Activated T-cell treated with anti-CD3 and anti-CD28 coated beads, Interleukin-2, amount 50 U/mL, for 1 hour (primary cell): ENCODE results near the gene RPL13A.
"Not testable (repeated sequence)": the region's sequence is repeated elsewhere in the genome, so short reads cannot be mapped to it uniquely, and the experiment has no call there.

Experiments
- DNase-seq: peaks from one replicate; pipeline ENCODE4 v3.0.0-alpha.2; 2020

RPL13A gene

DNA sequence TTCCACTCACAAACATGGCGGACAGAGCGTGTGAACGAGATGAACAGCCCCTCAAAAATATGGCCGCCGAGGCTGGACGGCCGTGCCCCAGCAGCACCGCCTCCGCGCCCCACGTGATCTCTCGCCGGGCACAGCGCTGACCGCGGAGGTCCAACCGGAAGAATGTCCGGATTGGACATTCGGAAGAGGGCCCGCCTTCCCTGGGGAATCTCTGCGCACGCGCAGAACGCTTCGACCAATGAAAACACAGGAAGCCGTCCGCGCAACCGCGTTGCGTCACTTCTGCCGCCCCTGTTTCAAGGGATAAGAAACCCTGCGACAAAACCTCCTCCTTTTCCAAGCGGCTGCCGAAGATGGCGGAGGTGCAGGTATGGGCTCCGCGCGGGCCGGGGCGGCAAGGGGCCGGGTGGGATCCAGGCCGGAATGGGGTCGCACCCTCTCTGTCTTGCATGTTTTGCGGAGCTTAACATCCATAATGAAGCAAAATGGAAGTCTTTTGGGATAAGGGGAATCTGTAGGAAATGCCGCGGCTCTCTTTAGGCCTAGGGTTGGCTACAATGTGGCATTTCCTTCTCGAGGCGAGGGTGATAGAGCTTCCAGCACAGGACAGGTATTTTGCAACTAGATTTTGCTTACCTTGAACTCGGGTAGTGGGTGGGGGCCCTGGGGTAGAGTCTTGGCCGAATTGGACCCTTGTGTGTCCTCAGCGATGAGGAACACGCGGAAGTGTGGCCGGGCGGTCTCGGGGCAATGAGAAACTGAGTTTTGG is at the start of gene RPL13A:
TSS of gene RPL13A (plus strand) at position 332 of the 769 bp plus-strand sequence. CDS start at position 354, 22 bp downstream.
- peak; percentile 99 for DNase-seq

DNA sequence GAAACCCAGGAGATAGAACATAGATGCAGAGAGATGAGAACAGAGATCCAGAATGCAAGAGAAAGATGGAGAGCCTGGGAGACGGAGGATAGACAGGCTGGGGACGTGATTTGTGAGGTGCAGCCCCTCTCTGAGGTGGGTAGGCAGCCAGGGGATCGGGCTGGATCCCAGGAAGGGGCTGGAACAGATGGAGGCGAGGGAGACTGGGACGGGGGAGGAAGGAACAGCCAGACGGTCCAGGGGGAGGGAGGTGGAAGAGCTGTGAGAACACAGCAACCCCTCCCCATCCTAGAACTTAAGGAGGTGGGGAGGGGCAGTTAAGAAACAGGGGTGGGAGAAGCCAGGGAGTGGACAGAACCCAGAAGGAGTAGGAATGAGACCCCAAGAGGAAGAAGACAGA is 49.1 kb upstream of the RPL13A start:
- no peak for DNase-seq

GRCh38 chr19:49439836-49440235 is 47.6 kb upstream of the RPL13A start:
- no peak for DNase-seq

DNA sequence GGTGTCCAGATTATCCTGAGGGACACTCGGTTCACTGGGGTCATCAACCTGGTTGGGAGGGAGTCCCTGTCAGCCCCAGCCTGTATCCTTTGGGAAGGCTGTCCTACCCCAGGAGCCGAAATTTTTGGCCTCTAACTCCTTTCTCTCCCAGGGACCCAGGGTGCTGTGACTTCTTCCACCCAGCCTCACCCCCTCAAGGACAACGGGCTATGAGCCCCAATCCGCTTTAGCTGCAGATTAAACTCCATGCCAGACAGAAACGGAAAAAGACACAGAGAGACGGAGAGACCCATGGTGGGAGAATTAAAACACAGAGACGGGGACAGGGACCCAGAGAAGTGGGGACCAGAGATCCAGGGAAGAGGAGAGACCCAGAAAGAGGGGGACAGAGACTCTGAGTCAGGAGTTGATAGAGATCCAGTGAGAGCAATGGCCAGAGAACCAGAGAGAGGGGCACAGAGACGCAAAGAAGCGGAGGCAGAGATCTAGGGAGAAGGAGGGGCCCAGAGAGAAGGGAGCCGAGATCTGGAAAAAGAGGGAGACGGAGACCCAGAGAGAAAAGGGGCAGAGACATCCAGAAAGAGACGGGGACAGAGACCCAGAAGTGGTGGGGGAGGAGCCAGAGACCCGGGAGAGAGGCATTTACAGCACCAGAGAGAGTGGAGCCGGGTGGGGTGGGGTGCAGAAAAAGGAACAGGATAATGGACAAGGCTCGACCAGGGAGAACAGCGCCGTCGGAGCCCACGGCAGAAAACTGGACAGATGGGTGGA is 46.8 kb upstream of the RPL13A start:
- no peak for DNase-seq

- DNase-seq = peak; percentile 66
These were observed 46.0 kb upstream of the RPL13A start, which contains the start of gene SLC17A7 for GRCh38 chr19:49441210-49441959. Gene SLC17A7 (minus strand): TSS chr19:49441527. CDS start chr19:49441379, 148 bp downstream.

DNA sequence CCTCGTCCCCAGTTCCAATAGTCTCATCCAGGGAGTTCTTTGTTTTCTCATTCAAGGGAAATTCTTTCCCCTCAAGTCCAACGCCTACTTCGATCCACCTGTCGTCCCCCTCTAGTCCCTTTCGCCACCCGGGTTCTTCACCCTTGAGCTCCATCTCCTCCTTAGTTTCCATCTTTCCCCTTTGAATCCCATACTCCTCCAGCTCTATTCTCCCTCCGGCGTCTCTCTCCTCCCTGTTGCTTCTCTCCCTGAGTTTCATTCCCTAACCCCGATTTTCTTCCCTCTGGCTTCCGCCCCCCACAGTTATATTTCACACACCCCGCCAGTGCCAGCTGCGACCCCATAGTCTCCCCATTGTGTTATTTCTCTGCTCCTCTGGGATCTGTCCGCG is 45.5 kb upstream of the RPL13A start:
- DNase-seq = no peak

- no peak for DNase-seq
These were observed 45.1 kb upstream of the RPL13A start for GRCh38 chr19:49442354-49442753.

DNA sequence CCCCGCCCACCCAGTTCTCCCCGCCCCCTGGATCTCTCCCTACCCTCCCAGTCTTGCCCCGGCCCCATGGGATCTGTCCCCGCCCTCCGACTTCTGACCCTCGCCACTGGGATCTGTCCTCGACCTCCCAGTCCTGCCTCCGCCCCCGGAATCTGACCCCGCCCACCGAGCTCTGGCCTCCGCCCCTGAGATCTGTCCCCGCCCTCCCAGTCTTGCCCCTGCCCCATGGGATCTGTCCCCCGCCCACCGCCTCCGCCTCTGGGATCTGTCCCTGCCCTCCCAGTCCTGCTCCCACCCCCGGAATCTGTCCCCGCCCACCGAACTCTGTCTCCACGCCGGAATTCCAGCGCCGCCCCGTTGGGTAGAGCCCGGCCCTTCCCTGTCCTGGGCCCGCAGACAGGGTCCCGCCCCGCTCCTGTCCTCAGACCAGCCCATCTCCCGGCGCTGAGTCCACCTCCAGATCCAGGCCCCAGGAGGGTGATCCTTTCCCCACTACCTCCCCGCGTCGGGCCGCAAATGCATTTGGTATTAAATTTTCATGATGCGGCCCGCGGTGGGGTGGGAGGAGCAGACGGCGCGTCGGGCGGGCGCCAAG is 44.5 kb upstream of the RPL13A start:
- DNase-seq = peak; percentile 53

DNA sequence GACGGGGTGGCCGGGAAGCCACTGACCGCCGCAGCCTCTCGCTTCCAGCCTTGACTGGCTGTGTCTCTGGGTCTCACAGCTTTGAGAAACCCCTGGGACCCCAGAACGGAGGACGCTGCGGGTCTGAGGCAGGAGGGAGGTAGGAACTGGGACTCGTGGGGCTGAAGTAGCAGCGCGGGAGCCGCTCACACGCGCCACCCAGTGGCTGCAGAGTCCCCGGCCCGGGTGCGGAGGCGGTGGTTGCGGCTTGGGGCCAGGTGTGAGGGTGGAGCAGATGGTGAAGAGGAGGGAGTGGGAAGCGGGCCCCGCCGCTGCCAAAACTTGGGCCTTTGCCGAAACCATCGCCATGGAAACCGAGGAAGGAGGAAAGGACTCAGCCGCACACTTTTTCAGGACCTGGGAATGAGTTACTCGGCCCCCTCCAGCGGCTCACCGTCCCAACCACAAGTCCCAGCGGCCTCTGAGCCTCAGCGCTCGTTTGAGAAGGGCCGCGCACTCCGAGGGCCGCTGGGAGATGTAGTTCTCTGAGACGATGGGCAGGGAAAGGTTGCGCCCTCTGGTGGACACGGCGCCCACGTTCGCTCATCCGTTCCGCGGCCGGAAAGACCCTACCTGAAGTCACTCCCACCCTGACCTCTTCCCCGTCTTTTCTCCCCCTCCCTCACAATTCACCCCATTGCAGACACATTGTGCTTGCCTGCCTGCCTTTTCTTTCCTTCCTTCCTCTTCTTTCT is 43.9 kb upstream of the RPL13A start:
- DNase-seq = peak; percentile 96

DNA sequence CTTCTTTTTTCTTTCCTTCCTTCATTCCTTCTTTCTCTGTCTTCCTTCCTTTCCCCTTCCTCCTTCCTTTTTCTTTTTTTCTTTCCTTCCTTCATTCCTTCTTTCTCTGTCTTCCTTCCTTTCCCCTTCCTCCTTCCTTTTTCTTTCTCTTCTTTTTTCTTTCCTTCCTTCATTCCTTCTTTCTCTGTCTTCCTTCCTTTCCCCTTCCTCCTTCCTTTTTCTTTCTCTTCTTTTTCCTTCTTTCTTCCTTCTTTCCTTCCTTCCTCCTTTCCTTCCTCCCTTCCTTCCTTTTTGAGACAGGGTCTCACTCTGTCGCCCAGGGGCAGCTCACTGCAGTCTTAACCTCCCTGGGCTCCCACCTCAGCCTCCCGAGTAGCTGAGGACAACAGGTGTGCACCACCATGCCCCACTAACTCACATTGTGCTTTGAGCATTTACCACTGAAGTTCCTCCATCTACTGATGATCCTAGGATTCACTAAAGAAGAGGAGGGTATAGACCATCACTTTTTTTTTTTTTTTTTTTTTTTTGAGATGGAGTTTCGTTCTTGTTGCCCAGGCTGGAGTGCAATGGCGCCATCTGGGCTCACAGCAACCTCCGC is 43.2 kb upstream of the RPL13A start:
- DNase-seq = not testable (repeated sequence)

DNA sequence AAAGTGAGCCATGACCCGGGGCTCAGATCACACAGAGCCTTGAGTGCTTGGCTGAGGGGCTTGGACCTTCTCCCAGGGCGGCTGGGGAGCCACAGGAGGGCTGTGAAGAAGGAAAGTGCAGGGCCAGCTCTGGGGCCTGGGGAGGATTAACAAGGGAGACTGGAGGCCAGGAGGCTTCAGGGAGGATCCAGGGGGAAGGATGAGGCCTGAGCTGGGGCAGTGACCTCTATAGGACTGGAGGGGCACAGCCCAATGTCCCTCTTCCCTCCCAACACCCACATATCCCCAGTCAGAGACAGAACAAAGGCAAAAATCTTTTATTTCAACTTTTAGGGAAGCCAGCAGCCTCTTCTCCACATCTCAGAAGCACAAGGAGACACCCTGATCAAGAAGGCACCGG is 41.4 kb upstream of the RPL13A start:
- DNase-seq = no peak

- no peak for DNase-seq
These were observed 39.6 kb upstream of the RPL13A start for GRCh38 chr19:49447485-49448431.

DNA sequence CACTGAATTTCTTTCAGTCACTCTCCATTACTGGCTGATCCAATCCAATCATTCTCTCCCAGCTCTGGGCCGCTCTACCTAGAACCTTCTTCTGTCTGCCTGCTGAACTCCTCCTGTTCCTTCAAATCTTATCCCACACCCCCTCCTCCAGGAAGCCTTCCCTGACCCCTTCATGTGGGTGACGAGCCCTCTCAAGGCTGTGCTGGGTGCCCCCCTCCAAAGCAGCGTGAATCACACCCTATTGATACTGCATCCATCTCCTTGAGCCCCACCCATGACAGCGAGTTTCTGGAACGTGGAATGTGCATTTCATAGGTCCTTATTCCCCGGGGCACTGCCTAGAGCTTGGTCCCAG is 39.0 kb upstream of the RPL13A start:
- no peak for DNase-seq

GRCh38 chr19:49450405-49450804 is 37.0 kb upstream of the RPL13A start:
- no peak for DNase-seq

DNA sequence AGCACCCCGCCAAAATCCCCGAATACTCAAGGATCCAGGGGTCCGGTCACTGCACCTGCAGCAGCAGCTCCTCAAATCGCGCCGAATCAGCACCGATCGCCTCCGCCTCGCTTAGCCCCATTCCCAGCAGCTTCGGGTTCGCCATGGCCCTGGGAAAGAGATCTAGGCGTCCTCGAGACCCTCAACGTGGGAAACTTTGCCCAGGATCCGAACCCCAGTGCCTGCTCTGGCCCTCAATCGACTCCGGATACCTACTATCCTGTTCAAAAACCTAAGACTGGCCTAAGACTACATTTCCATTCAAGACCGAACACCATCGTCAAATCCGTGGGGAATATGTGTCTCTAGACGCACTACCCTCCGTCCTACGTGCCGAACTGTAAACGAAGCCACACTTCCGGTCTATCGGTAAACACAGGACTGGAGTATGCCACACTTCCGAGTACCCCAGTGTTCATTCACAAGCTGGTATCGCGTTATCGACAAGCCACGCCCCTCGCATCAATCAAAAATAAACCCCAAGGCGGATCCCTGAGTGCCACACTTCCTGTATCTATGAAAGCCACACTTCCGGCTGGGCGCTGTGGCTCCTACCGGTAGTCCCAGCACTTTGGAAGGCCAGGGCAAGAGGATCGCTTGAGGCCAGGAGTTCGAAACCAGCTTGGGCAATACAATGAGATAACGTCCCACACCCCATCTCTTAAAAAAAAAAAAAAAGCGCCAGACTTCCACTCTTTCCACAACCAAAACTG is 35.8 kb upstream of the RPL13A start, which contains the start of gene PIH1D1:
TSS of gene PIH1D1 (minus strand) at position 385 of the 752 bp plus-strand sequence. CDS start at position 145, 240 bp downstream.
- peak; percentile 87 for DNase-seq

DNA sequence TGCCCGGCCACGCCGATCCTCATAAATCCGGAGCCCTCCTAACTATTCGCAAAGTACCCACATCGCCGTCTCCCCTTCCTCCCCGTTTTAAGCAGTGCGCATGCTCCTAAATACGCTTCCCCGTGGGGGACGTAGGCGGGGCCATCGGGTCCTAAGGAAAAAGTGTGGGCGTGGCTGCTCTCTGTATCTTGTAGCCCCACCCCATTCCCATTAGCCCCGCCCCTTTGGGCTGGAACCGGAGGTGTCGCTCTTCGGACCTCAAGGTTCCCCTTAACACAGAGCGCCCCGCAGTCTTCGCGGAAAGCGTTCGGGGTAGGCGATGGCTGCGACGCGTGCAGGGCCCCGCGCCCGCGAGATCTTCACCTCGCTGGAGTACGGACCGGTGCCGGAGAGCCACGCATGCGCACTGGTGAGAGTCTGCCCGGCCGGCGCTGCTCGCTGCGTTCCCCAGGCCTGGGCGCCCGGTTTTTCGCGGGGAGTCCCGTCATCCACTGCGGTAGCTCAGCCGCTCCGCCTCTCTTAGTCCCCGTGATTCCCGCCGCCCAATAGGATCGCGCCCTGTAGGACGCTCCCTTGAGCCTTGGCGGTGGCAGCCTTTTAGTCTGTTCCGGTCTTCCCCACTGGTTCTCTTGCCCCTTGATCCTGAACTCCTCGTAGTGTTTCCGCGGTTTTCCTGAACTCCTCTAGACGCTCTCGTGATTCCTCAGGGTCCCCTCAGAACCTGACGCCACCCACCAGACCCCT is 34.2 kb upstream of the RPL13A start, which contains the start of gene ALDH16A1:
TSS of gene ALDH16A1 (plus strand) at position 213 of the 744 bp plus-strand sequence. CDS start at position 320, 107 bp downstream.
- peak; percentile 97 for DNase-seq

- DNase-seq = no peak
These were observed 33.6 kb upstream of the RPL13A start for GRCh38 chr19:49453757-49454240.

- DNase-seq = no peak
These were observed 31.6 kb upstream of the RPL13A start for GRCh38 chr19:49455773-49456172.

DNA sequence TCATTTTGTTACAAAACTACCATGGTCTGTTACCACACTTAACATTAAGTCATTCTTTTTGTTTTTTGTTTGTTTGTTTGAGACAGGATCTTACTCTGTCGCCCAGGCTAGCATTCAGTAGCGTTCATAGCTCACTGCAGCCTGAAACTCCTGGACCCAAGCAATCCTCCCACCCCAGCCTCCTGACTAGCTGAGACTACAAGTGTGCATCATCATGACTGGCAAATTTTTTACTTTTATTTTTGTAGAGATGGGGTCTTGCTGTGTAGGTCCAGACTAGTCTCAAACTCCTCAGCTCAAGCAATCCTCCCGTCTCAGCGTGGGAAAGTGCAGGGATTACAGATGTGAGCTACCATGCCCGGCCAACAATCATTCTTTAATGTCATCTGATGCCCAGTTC is 31.1 kb upstream of the RPL13A start:
- DNase-seq = no peak
